ENCODE results near the gene ANKZF1.
A peak's percentile ranks its signal among the peaks of the same experiment; 100 is the strongest.

ANKZF1 gene

DNA sequence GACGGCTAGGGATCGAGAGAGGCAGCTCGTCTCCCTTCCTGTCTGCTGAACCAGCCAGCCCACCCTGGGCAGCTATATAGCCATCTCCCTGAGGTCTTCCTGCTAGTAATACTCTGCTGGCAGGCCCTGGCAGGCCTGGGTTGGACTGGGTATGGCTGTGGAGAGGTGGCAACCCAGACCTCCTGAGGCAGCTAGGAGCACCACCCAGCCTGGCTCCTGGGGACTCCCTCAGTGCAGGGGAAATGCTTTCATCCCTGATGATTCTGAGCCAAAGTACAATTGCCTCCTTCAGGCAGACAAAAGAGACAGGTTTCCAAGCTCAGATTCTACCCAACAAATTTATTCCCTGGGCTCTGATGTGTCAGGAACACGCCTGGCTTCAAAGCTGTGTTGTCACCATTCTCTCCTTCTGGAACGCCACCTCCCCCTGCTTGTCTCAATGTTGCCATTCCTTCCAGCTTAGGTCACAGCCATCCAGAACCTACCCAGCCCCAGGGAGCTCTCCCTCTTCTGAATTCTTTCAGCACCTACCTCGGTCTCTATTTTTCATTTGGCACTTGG lies 44.8 kb downstream of the ANKZF1 start:
- no peak for TF ChIP-seq ESRRG (CRISPR knock-in tag; IDR thresholded peaks at IDR 0.05)
- TF ChIP-seq ZFP30 (CRISPR knock-in tag; IDR thresholded peaks at IDR 0.05), result no peak
- TF ChIP-seq SNAI2 (CRISPR knock-in tag; IDR thresholded peaks at IDR 0.05), result no peak
- ATAC-seq, result peak; percentile 25

DNA sequence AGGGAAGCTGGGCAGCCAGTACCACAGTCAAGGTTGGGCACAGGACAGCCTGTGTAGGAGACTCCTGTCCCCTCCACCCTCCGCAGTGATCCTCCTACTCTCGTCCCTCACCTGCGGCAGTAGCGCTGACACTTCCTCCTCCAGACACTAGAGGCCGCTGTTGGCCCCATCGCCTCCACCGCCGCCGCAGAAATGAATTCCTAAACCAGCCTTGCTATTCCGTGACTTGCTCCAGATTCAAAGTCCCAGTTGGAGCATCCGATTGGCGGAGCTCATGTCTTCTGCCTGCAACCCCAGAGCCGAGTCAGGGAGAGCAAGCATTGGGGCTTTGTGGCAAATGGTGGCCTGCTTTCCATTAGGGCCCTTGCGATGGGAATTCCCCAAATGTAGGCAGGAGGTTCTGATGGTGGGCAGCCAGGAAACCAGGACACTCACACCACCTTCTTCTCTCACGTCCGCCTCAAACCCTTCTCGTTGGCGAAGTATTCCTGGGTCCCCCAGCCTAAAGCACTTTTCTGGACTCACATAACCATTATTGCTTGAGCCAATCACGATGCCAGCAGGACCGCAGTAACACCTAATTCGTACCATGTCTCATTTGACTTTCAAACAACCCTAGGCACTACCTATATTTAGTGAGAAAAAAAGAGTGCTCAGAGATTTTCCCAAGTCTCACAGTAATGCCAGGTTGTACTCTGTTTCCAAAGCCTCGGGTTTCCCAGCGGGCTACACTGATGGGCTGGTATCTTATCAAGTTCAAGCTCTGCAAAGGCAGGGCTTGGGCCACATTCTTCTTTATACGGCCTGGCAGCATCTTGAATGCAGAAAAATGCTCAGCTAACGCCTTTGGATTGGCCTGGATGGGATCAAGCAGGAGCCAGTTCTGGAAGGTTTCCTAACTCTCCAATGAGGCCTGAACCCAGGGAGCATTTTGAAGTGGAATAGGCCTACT lies 48.4 kb downstream of the ANKZF1 start:
- TF ChIP-seq, protein P1, sequence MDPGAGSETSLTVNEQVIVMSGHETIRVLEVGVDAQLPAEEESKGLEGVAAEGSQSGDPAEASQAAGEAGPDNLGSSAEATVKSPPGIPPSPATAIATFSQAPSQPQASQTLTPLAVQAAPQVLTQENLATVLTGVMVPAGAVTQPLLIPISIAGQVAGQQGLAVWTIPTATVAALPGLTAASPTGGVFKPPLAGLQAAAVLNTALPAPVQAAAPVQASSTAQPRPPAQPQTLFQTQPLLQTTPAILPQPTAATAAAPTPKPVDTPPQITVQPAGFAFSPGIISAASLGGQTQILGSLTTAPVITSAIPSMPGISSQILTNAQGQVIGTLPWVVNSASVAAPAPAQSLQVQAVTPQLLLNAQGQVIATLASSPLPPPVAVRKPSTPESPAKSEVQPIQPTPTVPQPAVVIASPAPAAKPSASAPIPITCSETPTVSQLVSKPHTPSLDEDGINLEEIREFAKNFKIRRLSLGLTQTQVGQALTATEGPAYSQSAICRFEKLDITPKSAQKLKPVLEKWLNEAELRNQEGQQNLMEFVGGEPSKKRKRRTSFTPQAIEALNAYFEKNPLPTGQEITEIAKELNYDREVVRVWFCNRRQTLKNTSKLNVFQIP (CRISPR knock-in tag; IDR thresholded peaks at IDR 0.05; ENCODE audit: borderline replicate concordance, low read depth), result no peak
- TF ChIP-seq OSR1 (CRISPR knock-in tag; IDR thresholded peaks at IDR 0.05) (no peak), ARNTL (CRISPR knock-in tag; IDR thresholded peaks at IDR 0.05; ENCODE audit: borderline replicate concordance, low read depth) (no peak), ZFP30 (CRISPR knock-in tag; IDR thresholded peaks at IDR 0.05) (no peak), ZFP3 (CRISPR knock-in tag; IDR thresholded peaks at IDR 0.05) (no peak), TCF4 (CRISPR knock-in tag; IDR thresholded peaks at IDR 0.05; ENCODE audit: borderline replicate concordance) (no peak), ESRRG (CRISPR knock-in tag; IDR thresholded peaks at IDR 0.05) (no peak), ISL1 (CRISPR knock-in tag; IDR thresholded peaks at IDR 0.05) (no peak), RARB (CRISPR knock-in tag; IDR thresholded peaks at IDR 0.05) (no peak), BACH2 (CRISPR knock-in tag; IDR thresholded peaks at IDR 0.05; ENCODE audit: borderline replicate concordance) (no peak)
- TF ChIP-seq, protein P2, sequence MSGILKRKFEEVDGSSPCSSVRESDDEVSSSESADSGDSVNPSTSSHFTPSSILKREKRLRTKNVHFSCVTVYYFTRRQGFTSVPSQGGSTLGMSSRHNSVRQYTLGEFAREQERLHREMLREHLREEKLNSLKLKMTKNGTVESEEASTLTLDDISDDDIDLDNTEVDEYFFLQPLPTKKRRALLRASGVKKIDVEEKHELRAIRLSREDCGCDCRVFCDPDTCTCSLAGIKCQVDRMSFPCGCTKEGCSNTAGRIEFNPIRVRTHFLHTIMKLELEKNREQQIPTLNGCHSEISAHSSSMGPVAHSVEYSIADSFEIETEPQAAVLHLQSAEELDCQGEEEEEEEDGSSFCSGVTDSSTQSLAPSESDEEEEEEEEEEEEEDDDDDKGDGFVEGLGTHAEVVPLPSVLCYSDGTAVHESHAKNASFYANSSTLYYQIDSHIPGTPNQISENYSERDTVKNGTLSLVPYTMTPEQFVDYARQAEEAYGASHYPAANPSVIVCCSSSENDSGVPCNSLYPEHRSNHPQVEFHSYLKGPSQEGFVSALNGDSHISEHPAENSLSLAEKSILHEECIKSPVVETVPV (CRISPR knock-in tag; IDR thresholded peaks at IDR 0.05), result no peak
- ATAC-seq, result peak; percentile 44

DNA sequence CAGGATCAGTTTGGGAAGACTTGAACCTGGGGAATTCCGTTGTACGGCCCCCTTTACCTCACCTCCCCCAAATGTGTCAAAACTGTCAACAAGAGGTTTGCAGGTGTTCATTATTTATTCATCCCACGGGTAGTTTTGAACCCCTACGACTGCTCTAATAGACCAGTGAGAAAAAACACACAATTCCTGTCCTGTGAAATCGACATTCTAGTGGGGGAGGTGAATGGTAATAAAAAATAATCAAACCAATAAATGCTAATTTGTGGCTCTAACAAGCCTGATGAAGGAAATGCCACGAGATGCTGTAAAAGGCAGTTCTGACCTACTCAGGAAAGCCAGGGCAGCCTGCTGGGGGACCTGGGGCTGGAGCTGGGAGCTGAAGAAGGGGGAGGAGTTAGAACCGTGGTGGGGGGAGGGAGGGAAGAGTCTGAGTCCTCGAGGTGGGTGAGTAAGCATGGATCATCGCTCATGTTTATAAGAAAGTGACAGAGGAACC lies 49.1 kb downstream of the ANKZF1 start:
- peak; percentile 62 for ATAC-seq
- no peak for TF ChIP-seq BACH2 (CRISPR knock-in tag; IDR thresholded peaks at IDR 0.05; ENCODE audit: borderline replicate concordance)
- TF ChIP-seq ESRRG (CRISPR knock-in tag; IDR thresholded peaks at IDR 0.05), result no peak
- TF ChIP-seq ZNF70 (CRISPR knock-in tag; IDR thresholded peaks at IDR 0.05), result no peak
- no peak for TF ChIP-seq CSDC2 (CRISPR knock-in tag; IDR thresholded peaks at IDR 0.05)
- TF ChIP-seq SNAI2 (CRISPR knock-in tag; IDR thresholded peaks at IDR 0.05), result no peak

DNA sequence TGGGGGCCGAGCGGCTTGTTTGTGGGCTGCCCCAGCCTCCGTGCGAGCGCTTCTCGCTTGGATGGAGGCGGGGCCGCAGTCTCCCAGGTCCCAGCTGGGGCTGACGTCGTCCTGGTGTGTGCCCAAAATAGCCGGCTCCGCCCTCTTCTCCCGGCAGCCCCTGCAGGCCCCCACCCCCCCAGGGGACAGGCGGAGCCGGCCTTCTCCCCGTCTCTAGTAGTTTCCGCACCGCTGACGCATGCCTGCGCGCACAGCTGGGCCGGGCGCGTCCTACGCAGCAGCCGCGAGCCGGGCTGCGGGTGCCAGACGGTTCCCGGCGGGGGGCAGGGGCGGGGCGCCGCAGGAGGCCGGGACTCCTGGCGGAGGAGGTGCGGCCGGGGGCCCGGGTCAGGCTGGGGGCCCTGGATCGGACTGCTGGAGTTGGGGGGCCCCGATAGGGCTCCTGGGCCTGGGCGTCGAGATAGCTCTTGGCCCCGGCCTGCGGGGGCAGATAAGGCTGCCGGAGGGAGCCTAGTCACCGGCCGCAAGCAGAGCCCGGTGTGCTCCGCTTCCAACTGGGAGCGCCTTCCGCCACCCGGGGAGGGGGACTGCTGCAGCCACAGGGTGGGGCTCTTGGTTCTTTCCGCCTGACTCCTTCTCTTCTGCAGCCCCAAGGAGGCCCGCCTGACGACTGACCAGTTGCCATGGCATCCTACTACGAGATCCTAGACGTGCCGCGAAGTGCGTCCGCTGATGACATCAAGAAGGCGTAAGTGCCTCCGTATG lies 49.7 kb downstream of the ANKZF1 start, which contains the start of gene DNAJB2:
Gene DNAJB2, plus strand, starts transcription at position 216 of the 765 bp plus-strand sequence. Its CDS starts 468 bp downstream, at position 684.
- TF ChIP-seq ARNTL (CRISPR knock-in tag; IDR thresholded peaks at IDR 0.05; ENCODE audit: borderline replicate concordance, low read depth) (no peak), TOX (CRISPR knock-in tag; IDR thresholded peaks at IDR 0.05; ENCODE audit: borderline replicate concordance) (no peak; the same call in 1 of the 2 replicates), TCF4 (CRISPR knock-in tag; IDR thresholded peaks at IDR 0.05; ENCODE audit: borderline replicate concordance) (no peak), ESRRG (CRISPR knock-in tag; IDR thresholded peaks at IDR 0.05) (no peak), SNAI2 (CRISPR knock-in tag; IDR thresholded peaks at IDR 0.05) (no peak)
- TF ChIP-seq, protein P3, sequence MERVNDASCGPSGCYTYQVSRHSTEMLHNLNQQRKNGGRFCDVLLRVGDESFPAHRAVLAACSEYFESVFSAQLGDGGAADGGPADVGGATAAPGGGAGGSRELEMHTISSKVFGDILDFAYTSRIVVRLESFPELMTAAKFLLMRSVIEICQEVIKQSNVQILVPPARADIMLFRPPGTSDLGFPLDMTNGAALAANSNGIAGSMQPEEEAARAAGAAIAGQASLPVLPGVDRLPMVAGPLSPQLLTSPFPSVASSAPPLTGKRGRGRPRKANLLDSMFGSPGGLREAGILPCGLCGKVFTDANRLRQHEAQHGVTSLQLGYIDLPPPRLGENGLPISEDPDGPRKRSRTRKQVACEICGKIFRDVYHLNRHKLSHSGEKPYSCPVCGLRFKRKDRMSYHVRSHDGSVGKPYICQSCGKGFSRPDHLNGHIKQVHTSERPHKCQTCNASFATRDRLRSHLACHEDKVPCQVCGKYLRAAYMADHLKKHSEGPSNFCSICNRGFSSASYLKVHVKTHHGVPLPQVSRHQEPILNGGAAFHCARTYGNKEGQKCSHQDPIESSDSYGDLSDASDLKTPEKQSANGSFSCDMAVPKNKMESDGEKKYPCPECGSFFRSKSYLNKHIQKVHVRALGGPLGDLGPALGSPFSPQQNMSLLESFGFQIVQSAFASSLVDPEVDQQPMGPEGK (CRISPR knock-in tag; IDR thresholded peaks at IDR 0.05; ENCODE audit: borderline replicate concordance), result peak; percentile 82; the same call in 1 of the 2 replicates

DNA sequence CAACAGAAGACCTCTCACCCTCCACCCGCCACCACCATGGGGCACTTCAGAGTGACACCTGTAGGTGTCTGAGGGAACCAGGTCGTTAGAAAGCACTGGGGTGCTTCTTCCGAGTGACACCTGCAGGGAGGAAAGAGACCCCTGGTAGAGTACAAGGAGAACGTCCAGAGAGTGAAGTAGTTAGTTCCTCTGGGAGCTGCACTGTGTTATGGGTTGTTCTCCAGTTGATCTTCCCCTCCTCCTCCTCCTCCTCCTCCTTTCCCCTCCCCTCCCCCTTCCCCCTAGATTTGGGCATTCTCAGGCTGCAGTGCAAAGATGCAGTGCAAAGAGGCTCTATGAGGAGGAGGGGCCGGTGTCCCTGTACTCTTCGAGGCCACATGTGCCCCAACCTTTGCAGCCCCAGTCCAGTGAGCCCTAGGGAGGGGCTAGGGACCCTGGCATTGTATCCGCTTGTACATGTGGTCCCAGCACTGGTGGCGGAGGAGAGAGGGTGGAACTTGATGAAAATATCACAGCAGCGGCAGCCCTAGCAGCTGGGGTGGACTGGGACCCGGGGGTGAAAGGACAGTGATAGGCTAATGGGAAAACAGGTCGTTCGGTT lies 50.4 kb downstream of the ANKZF1 start:
- ATAC-seq, result no peak
- TF ChIP-seq ZNF70 (CRISPR knock-in tag; IDR thresholded peaks at IDR 0.05) (no peak), ESRRG (CRISPR knock-in tag; IDR thresholded peaks at IDR 0.05) (no peak), ZC3H10 (CRISPR knock-in tag; IDR thresholded peaks at IDR 0.05) (no peak), SNAI2 (CRISPR knock-in tag; IDR thresholded peaks at IDR 0.05) (no peak), ISL1 (CRISPR knock-in tag; IDR thresholded peaks at IDR 0.05) (no peak), ZFP30 (CRISPR knock-in tag; IDR thresholded peaks at IDR 0.05) (no peak), CSDC2 (CRISPR knock-in tag; IDR thresholded peaks at IDR 0.05) (no peak), ZNF565 (CRISPR knock-in tag; conservative IDR thresholded peaks at IDR 0.05; ENCODE audit: low read depth) (no peak)
- TF ChIP-seq, protein P1 (CRISPR knock-in tag; IDR thresholded peaks at IDR 0.05; ENCODE audit: borderline replicate concordance, low read depth), result no peak
- TF ChIP-seq, protein P3 (CRISPR knock-in tag; IDR thresholded peaks at IDR 0.05; ENCODE audit: borderline replicate concordance), result no peak
- TF ChIP-seq, protein P2 (CRISPR knock-in tag; IDR thresholded peaks at IDR 0.05), result no peak

More for the DNA sequence above, 49.7 kb downstream of the ANKZF1 start, which contains the start of gene DNAJB2:
- ATAC-seq, result peak; percentile 91

All from SK-N-SH treated with all-trans-retinoic acid at 6 μM for 48 hours (cell line).